Endothelial cell of coronary artery (primary cell): ENCODE measurements around the gene CBLN4. TPM values are rescaled to one million over a fixed set of nuclear protein-coding genes. Genes with fewer than 3 reads are reported as not detected.

ENCODE experiments used
- total RNA-seq: library from RNA; depleted of rRNA; stranded (reverse); fragments of >200 nt; gene quantifications from 2 replicates; pipeline ENCODE4 v1.2.3, GENCODE V29; 2014

The CBLN4 gene
- total RNA-seq = not detected in 2 replicates

DNA sequence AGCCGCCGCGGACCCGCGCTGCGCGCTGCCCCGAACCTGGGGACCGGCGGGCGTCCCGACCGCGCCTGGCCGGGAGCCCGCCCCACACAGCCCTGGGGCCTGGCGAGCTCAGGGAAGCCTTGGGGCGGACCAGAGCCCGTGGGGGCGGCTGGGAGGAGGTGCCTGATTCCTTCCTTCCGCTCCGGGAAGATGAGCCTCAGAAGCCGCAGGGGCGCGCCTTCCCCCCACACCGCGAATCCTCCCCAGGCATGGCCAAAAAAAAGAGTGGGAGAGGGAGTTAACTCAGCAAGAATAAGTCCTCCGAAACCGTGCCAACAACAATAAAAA, at the start of gene CBLN4:
CBLN4 (minus strand) TSS at position 131 of the 327 bp plus-strand sequence. CDS start 1,348 bp downstream, outside the sequence.

Other genes with a start within 250 kb of the CBLN4 start
- not detected in 2 replicates for gene MC3R, start 243.2 kb upstream of the CBLN4 start, total RNA-seq